HG02852 (cell line): ENCODE measurements around the gene BCOR.

Experiments
- ATAC-seq: cut with Tn5 transposase; IDR thresholded peaks from one replicate; pipeline ENCODE4 v1.9.1; 2021; ENCODE audit warnings: mild to moderate bottlenecking, moderate library complexity; ENCODE audit not compliant: unreplicated experiment

Gene BCOR

GRCh38 chrX:40007131-40007755 is 90.5 kb downstream of the BCOR start:
- ATAC-seq: no peak

DNA sequence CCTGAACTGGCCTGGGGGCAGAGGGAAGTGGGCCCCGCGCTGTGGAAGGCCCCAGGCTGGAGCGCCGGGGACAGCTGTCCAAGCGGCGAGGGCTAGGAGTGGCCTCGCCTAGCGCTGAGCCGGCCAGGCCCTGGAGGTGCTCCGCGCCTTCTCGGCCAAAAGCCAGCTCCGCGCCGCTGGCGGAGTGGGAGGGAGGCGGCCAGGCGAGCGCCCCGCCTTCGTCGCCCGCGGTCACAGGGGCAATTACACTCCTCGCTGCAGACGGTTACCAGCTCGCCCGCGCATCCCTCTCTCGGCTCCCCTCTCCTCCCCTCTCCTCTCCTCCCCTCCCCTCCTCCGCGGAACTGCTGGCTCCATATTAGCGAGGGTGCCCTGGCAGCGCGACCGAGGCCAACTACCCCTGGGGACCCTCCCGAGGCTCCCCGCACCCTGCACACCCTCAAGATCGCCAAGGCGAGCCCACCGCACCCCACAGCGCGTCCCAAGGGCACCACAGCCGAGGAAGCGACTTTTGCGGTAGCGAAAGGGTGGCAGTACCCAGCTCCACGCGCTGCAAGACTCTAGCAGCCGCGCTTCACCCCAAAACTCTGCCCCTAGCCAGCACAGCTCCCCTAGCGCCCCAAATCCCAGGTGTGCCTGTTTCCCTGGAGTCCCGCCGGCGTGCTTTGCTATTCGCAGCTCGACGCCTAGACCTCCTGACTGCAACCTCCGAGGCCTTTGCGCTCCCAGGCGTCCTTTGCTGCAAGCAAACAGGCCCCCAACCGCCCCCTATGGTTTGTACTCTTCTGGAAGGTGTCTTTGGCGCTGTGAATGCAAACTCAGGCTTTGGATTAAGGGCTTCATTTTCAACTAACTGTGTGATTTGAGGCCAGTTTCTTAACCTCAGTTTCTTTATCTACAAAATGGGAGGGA is 91.4 kb downstream of the BCOR start:
- no peak for ATAC-seq

DNA sequence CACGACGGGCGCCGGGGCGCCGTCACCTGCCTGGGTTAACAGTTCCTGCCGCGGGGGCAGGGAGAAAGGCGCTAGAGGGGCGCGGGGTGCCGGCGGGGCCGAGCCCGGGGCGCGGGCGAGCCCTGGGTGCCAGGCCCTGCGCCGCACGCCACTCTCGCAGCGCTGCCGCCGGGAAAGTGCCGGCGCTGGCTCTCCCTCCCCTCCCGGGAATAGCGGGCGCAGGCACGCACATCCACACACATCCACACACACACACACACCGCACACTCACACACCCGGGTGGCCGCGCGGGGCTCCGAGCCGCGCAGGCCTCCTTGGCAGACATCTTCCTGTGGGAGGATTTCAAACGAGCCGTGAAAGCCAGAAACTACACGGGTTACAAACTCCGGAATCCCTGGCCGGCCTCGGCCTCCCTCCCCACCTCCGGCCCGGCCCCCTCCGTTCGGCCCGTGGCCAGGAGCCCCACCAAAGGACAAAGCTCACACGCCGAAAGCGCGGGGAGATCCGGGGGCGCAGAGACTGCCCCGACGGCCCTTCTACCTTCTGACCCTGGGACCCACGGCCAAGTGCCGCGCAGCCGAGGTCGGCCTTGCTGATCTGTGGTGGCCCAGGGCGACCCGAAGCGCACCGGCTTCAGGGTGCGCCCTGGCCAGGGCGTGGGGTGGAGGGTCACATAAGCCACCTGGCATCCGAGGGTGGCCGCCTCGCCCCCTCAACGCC is 92.3 kb downstream of the BCOR start:
- ATAC-seq: no peak

GRCh38 chrX:40004921-40005291 is 92.9 kb downstream of the BCOR start:
- no peak for ATAC-seq

DNA sequence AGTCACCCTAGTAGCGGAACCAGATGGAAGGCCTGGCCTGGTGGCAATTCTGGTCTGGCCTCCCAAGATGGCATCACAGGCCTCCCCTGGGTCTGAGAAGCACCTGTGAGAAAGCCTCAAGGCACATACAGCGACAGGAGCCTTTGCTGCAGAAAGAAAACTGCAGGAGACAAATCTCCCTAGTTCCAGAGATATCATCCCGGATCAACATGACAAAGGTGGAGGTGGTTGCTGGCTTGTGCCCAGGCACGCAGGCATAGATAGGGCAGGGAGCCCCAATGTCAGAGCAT is 93.6 kb downstream of the BCOR start:
- ATAC-seq: no peak

DNA sequence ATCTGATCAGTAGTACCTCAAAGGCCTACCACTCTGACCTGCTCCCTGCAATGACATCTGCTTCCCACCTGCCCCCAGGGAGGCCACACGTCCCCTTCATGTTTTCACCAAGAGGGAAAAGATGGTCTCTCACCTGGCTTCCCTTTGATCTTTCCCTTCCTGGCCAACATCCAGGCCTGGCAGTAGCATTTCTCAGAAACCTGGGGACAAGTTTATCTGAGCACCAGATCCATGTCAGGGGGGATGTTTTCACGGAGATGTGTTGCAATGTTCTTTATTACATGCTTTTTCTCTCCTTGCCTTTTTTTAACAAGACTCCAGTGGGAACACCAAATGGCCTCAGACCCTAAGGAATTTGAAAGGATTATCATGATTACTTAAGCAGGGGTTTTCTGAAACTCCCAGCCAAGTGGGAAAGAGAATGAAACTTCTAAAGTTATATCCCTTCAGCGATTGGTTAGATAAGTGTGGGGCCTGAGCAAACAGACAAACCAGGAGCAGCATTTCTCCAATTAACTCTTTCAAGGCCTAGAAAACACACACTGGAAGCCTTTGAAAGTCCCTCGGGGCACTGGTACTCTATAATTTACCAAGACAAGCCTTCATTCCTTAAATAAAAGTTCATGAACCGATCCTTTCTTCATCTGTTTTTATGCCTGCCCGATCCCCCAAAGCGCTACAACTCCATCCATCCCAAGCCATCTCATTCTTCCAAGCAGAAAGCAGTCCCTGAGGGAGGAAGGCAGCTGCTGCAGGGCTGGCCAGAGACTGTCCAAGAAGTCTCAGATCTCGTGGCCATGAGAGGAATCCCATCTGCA is 94.1 kb downstream of the BCOR start:
- no peak for ATAC-seq

GRCh38 chrX:40003071-40003427 is 94.7 kb downstream of the BCOR start:
- ATAC-seq: no peak
